AG04449 (cell line): ENCODE measurements around the gene TC2N.

ENCODE experiments used
- CTCF ChIA-PET: fragments of 350-600 bp; formaldehyde crosslinking; extraction: SDS; loops from one replicate; lab custom pipeline; 2021; ENCODE audit warnings: antibody characterized with exemption; lab: Yijun Ruan, JAX
- POLR2A ChIA-PET: fragments of 400-600, 350-600 bp; formaldehyde crosslinking; extraction: SDS; loops from one replicate; lab custom pipeline; 2020; ENCODE audit warnings: antibody characterized with exemption, inconsistent platforms; lab: Yijun Ruan, JAX
- DNase-seq: peaks from one replicate; pipeline ENCODE4 v3.0.0-alpha.2; 2010; ENCODE audit warnings: low read depth, low spot score
- H3K4me3 ChIP-seq: 2 replicates; pipeline ENCODE4 v1.5.1; 2011; ENCODE audit warnings: low read depth, mild to moderate bottlenecking, control low read depth, low read length
- TF ChIP-seq, protein P1 (sequence below): IDR thresholded peaks from one replicate; pipeline ENCODE4 v1.5.1; 2011; ENCODE audit warnings: mild to moderate bottlenecking, moderate library complexity, low read length, control low read depth, inconsistent platforms; ENCODE audit not compliant: insufficient read depth; ENCODE audit errors: missing control alignments

Gene TC2N

DNA sequence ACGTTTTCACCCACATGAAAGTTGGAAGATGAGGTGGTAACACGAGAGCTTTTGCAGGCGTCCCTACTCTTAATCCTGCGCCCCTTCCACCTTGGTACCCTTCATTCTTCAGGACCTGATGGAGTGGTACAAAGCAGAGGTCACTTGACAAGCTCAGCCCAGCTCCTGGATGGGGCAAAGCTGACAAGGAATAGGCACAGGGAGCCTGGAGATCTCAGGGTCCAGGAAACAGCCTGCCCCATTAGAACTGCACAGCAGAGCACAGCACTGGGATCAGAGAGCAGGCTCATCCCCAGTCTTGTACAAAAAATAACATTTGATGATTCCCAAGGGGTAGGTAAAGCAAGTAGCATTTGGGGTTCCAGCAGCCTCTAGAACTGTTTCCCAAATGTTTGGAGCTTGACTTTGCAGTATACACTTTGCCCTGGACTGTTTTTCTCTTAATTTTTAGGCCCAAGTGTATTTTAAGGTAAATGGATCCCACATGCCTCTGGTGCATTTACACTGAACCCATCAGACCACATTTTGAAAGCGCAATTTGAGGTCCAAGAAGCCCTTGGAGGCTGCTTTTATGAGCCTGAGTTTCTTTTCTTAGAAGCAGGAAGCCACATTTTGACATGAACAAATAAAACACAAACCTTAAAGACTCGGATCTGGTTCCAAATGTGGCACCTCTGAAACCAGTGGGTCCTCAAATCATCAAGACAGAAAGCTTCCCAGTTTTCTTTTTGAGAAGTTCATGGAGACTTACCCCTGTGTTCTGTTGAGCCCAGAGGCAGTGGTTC is 633 bp downstream of the TC2N start:
- ChIA-PET CTCF (no interaction called here), POLR2A (no interaction called here)
- TF ChIP-seq, protein P1, sequence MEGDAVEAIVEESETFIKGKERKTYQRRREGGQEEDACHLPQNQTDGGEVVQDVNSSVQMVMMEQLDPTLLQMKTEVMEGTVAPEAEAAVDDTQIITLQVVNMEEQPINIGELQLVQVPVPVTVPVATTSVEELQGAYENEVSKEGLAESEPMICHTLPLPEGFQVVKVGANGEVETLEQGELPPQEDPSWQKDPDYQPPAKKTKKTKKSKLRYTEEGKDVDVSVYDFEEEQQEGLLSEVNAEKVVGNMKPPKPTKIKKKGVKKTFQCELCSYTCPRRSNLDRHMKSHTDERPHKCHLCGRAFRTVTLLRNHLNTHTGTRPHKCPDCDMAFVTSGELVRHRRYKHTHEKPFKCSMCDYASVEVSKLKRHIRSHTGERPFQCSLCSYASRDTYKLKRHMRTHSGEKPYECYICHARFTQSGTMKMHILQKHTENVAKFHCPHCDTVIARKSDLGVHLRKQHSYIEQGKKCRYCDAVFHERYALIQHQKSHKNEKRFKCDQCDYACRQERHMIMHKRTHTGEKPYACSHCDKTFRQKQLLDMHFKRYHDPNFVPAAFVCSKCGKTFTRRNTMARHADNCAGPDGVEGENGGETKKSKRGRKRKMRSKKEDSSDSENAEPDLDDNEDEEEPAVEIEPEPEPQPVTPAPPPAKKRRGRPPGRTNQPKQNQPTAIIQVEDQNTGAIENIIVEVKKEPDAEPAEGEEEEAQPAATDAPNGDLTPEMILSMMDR, result no peak
- no peak for DNase-seq
- no peak overlapping the region for H3K4me3 ChIP-seq

DNA sequence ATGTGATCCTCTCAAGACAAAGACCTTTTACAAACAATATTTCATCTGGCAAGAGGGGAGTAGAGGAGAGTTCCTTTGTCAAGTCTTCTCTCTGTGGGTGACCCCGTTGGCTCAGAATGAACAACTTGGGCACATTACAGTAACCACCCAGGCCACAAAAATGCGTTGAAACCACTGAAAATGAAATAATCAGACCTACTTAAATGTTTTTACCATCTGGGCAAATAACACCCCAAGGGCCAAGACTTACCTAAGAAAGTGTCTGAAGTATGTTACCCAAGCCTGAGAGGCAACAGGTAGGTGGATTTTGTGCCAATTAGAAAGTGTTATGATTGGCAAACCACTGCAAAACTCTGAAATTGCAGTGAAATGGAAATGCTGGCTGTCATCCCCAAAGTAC is 1.3 kb downstream of the TC2N start:
- DNase-seq, result no peak
- POLR2A ChIA-PET, result no interaction called here
- CTCF ChIA-PET, result no interaction called here
- no peak overlapping the region for H3K4me3 ChIP-seq
- TF ChIP-seq, protein P1, result no peak

DNA sequence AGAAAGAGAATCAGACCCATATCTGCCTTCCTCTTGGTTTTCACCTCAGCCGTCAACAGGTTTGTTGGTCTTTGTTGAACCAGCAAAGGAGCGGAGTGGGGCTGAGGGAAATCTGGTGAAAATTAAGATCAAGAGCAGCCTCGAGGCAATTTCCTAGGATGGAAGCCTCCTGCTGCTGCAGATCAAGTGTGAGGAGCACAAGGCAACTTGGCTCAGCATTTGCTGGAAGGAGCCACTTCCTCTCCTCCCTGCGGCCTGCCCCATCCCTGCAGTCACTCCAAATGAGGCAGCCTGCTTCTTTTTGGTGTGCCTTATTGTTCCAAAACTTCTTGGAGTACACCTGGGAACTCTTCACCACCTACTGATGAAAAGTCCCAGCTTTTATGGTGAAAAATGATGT is 4.9 kb downstream of the TC2N start:
- CTCF ChIA-PET, result no interaction called here
- H3K4me3 ChIP-seq, result no peak overlapping the region
- DNase-seq, result no peak
- TF ChIP-seq, protein P1, result no peak
- POLR2A ChIA-PET, result no interaction called here

DNA sequence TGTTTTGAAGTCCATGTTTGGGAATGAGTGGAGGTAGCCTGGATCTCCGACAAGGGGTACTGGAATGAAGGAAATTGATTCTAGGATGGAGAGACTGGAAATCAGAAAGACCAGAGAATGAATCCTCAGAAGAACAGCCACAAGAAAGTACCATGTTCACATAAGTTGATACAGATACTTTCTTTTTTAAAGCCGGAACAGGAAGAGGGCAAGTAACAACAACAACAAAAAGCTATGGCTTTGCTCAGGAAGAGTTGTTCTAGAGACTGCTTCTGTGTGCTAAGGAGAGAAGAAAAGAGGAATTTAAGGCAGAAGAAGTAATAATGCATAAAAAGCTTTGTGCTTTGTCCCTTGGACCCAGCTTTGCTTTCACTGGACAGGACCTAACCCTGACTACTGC is 6.2 kb downstream of the TC2N start:
- ChIA-PET CTCF (no interaction called here), POLR2A (no interaction called here)
- H3K4me3 ChIP-seq, result no peak overlapping the region
- no peak for DNase-seq
- TF ChIP-seq, protein P1, result no peak

DNA sequence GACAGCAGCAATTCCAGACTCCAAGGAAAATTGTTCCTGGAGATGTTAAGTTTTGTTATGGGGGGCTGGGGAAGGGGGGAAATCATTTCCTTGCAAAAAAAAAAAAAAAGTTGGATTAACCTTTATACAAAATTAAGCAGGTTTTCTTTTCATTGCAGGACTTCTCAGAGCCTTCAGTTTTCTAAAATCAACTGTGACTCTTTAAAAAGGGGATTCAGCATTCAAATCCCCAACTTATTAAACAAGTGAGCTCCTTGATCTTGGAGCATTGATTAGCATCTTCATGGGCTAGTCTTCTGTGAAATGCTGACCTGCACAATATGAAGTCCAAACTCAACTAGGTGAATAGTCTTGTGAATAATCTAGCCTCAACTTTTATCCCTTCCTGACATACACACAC is 7.1 kb downstream of the TC2N start:
- H3K4me3 ChIP-seq, result no peak overlapping the region
- DNase-seq, result no peak
- TF ChIP-seq, protein P1, result no peak
- POLR2A ChIA-PET, result no interaction called here
- CTCF ChIA-PET, result no interaction called here

DNA sequence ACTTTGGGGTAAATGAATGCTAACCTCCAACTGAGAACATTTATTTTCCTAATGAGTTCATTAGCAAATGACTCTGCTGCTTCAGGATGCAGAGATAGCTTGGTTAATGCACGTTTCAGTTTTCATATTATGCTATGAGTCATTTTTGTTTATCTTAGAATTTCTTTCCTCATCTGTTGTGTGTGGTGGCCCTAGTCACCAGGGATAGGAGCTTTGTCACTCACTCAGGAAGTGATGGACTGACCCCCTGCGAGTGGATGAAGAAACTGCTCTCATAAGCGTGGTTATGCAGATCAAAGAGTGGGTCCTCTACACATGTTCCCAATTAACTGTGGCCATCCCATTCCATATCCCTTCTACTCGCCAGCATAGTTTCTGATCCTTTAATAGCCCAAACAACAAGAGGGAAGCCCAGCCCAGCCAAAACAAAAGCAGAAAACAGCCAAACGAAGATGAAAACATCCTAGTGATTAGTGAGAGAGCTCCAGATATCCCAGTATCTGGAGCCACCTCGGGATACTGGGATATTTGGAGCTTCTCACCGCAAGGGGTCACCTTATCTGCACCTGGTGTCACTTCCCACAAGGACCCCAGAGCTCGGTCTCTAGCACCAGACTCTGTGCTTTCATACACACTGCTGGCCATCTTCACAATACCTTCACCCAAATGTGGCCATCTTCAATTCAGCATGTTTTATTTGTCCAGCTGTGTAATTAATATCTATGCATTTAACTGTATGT is 8.6 kb downstream of the TC2N start:
- no peak overlapping the region for H3K4me3 ChIP-seq
- TF ChIP-seq, protein P1, result no peak
- no peak for DNase-seq
- ChIA-PET POLR2A (no interaction called here), CTCF (interaction anchor here (1.3 kb wide), 1 partner anchor 13 kb away, joined by 3 read pairs; no protein-coding TSS in a partner anchor)
